H1 (cell line): ENCODE measurements around the gene SRGAP2.
"Not testable (repeated sequence)": the region's sequence is repeated elsewhere in the genome, so short reads cannot be mapped to it uniquely, and the experiment has no call there.

ENCODE experiments used
- CEBPB ChIP-seq: IDR thresholded peaks from 2 replicates; pipeline ENCODE4 v1.6.1; 2012; ENCODE audit warnings: low read depth, low read length
- CHD1 ChIP-seq: IDR thresholded peaks from 2 replicates; pipeline ENCODE4 v1.6.1; 2012; ENCODE audit warnings: low read depth, low read length, improper control_type of control experiment
- CTCF ChIP-seq, 3 experiments: IDR thresholded peaks; 1 replicate in 2 of 3; 2 replicates in 1 of 3; pipeline versions ENCODE4 v1.5.1 to v1.6.1; 2011; ENCODE audit warnings: low read length in 3 of 3, mild to moderate bottlenecking in 3 of 3, inconsistent platforms in 2 of 3, low read depth in 1 of 3, moderate library complexity in 1 of 3; ENCODE audit not compliant: insufficient read depth in 1 of 3; ENCODE audit errors: control extremely low read depth in 1 of 3
- EZH2 ChIP-seq: fragments of 200-600 bp; sonication (generic); IDR thresholded peaks from 2 replicates; pipeline ENCODE4 v1.7.1; 2012; ENCODE audit warnings: low read depth, mild to moderate bottlenecking, moderate library complexity, low read length, inconsistent platforms; ENCODE audit not compliant: severe bottlenecking
- GTF2F1 ChIP-seq: IDR thresholded peaks from 2 replicates; pipeline ENCODE4 v1.6.1; 2012; ENCODE audit warnings: low read depth, low read length, improper control_type of control experiment, borderline replicate concordance
- KDM1A ChIP-seq: fragments of 200-600, 300-600 bp; sonication (generic); IDR thresholded peaks from 2 replicates; pipeline ENCODE4 v1.7.1; 2016; ENCODE audit warnings: mild to moderate bottlenecking, low read length, borderline replicate concordance
- RXRA ChIP-seq: IDR thresholded peaks from 2 replicates; pipeline ENCODE4 v1.6.1; 2011; ENCODE audit warnings: low read depth, mild to moderate bottlenecking, low read length, moderate library complexity; ENCODE audit not compliant: insufficient read depth
- SIN3A ChIP-seq, 2 experiments: IDR thresholded peaks in 1 of 2; conservative IDR thresholded peaks in 1 of 2; 2 replicates each; pipeline ENCODE4 v1.6.1; 2011 to 2012; ENCODE audit warnings: low read length in 2 of 2, improper control_type of control experiment in 1 of 2, low read depth in 1 of 2, mild to moderate bottlenecking in 1 of 2
- SIX5 ChIP-seq: IDR thresholded peaks from 2 replicates; pipeline ENCODE4 v1.6.1; 2011; ENCODE audit warnings: mild to moderate bottlenecking, low read depth, low read length
- SP1 ChIP-seq: IDR thresholded peaks from 2 replicates; pipeline ENCODE4 v1.6.1; 2011; ENCODE audit warnings: low read depth, low read length
- SUZ12 ChIP-seq: fragments of 200-600 bp; sonication (generic); IDR thresholded peaks from 2 replicates; pipeline ENCODE4 v1.6.1; 2012; ENCODE audit warnings: mild to moderate bottlenecking, inconsistent platforms, low read length, moderate library complexity, mixed read lengths
- ZNF274 ChIP-seq: IDR thresholded peaks from 2 replicates; pipeline ENCODE4 v1.7.0; 2012; ENCODE audit warnings: low read length, borderline replicate concordance; ENCODE audit errors: extremely low read depth

GRCh38 chr1:206173110-206173719 lies 30.1 kb upstream of the SRGAP2 start:
- TF ChIP-seq SIX5; GTF2F1; CTCF (IDR thresholded peaks at IDR 0.05; ENCODE audit: control extremely low read depth in 1 of 3, insufficient read depth in 1 of 3, low read depth in 1 of 3, low read length in 3 of 3); SUZ12; RXRA; CHD1; SP1; ZNF274; KDM1A; EZH2; CEBPB; SIN3A (conservative IDR thresholded peaks at IDR 0.05 in 1 of 2, IDR thresholded peaks at IDR 0.05 in 1 of 2; ENCODE audit: low read depth in 1 of 2, low read length in 2 of 2): not testable (repeated sequence)
